Fibroblast of lung (primary cell): Measurements from ENCODE around the gene CAMKK1.

Experiments
- CTCF ChIP-seq, 2 donors: IDR thresholded peaks in 1 of 2; conservative IDR thresholded peaks in 1 of 2; 1 replicate in 1 of 2; 2 replicates in 1 of 2; pipeline ENCODE4 v1.5.1; 2011 to 2012; ENCODE audit warnings: low read length in 2 of 2, control low read depth in 1 of 2, inconsistent platforms in 1 of 2, low read depth in 1 of 2, mild to moderate bottlenecking in 1 of 2
- EZH2 ChIP-seq: IDR thresholded peaks from 2 replicates; pipeline ENCODE4 v1.5.1; 2012; ENCODE audit warnings: low read length, control low read depth, mild to moderate bottlenecking; ENCODE audit errors: missing control alignments

DNA sequence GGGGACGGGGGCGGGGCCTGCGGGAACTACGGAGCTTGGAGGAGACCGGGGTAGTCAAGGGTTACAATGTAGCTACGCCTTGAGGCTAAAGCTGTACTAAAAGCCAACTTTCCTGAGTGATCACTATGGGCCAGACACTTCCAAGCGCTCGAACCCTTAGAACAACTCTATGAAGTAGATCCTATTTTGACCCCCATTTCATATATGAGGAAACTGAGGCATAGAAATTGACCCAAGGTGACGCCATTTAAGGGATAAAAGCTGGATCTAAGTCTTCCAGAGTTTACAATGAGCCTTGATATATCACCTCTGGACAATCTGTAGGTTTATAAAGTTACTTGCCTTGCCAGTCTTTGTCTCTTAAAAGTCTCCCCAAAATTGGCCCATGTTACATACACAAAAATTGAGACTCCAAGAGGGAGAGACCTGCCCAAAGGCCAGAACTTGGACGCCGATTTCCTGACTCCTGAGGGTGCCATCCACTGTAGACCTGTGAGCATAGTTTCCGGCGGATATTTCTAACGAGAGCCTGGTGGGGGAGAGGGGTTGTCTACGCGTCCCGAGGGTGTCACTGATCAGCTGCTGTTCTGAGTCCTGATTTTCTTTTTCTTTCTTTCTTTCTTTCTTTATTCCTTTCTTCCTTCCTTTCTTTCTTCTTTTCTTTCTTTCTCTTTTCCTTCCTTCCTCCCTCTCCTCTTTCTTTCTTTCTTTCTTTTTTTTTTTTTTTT, 46.3 kb downstream of the CAMKK1 start:
- TF ChIP-seq CTCF (conservative IDR thresholded peaks at IDR 0.05 in 1 of 2, IDR thresholded peaks at IDR 0.05 in 1 of 2; ENCODE audit: low read depth in 1 of 2, low read length in 2 of 2): no peak
- no peak for TF ChIP-seq EZH2
